HepG2 (cell line): ENCODE measurements around the gene ETV6.

Source experiments
- CTCF ChIP-seq: sonication (generic); formaldehyde crosslinking; IDR thresholded peaks from 2 replicates; pipeline ENCODE4 v1.5.0; 2020; ENCODE audit warnings: mild to moderate bottlenecking, missing genetic modification reagents, moderate library complexity
- KLF11 ChIP-seq: IDR thresholded peaks from 2 replicates; pipeline ENCODE4 v1.6.1; 2016; ENCODE audit warnings: missing compliant biosample characterization
- PBX3 ChIP-seq: sonication (generic); formaldehyde crosslinking; IDR thresholded peaks from 2 replicates; pipeline ENCODE4 v1.8.1; 2023; ENCODE audit warnings: missing genetic modification reagents, inconsistent platforms, borderline replicate concordance
- ZNF891 ChIP-seq: sonication (generic); formaldehyde crosslinking; IDR thresholded peaks from 2 replicates; pipeline ENCODE4 v1.5.0; 2020; ENCODE audit warnings: mild to moderate bottlenecking, missing genetic modification reagents
- ZSCAN20 ChIP-seq: sonication (generic); formaldehyde crosslinking; IDR thresholded peaks from 2 replicates; pipeline ENCODE4 v1.4.0; 2020; ENCODE audit warnings: missing genetic modification reagents, mild to moderate bottlenecking, borderline replicate concordance
- TF ChIP-seq, protein P1 (sequence below): IDR thresholded peaks from 2 replicates; pipeline ENCODE4 v1.6.1; 2016; ENCODE audit warnings: missing compliant biosample characterization, missing genetic modification reagents, borderline replicate concordance

DNA sequence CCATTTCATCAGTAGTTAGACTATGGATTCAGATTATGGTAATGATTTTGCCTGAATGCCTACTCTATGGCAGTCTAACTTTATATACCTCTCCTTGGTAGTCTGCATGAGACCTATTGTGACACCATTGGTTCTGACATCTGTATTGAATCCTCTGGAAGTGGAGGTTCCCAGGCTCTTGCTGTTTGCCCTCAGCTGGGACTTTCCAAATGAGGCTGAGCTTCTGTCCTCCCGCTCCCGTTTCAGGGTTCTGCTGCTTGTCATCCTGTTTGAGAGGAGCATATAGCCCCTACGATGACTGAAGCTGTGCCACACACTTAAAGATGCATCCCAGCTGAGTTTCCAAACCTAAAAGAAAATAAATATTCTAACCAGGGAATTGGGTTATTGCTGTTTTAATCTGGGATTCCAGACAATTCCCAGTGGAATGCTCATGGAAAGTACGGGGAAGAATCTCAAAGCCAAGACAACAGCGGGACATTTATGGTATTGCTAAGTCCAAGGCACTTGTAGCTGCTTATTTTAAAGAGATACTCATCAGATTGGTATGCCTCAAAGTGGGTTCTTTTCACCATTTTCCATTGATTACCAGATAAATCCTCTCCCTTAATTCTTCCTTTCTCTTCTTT is 105.9 kb downstream of the ETV6 start:
- TF ChIP-seq PBX3 (CRISPR knock-in tag) (no peak), CTCF (no peak), KLF11 (CRISPR knock-in tag) (no peak), ZSCAN20 (CRISPR knock-in tag) (no peak), ZNF891 (no peak)
- TF ChIP-seq, protein P1, sequence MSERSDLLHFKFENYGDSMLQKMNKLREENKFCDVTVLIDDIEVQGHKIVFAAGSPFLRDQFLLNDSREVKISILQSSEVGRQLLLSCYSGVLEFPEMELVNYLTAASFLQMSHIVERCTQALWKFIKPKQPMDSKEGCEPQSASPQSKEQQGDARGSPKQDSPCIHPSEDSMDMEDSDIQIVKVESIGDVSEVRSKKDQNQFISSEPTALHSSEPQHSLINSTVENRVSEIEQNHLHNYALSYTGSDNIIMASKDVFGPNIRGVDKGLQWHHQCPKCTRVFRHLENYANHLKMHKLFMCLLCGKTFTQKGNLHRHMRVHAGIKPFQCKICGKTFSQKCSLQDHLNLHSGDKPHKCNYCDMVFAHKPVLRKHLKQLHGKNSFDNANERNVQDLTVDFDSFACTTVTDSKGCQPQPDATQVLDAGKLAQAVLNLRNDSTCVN (CRISPR knock-in tag) = no peak
